Stimulated activated CD4-positive, alpha-beta T cell treated with anti-CD3 and anti-CD28 coated beads, Interleukin-1b, Interleukin-23, amount 100 ng/mL, for 24 hours (primary cell): ENCODE data around the gene MALT1.
"Not testable (repeated sequence)": the region's sequence is repeated elsewhere in the genome, so short reads cannot be mapped to it uniquely, and the experiment has no call there.

Experiments
- DNase-seq, 4 experiments: peaks; one replicate each; pipeline ENCODE4 v3.0.0-alpha.2; 2020; ENCODE audit warnings: low read depth in 4 of 4, low spot score in 1 of 4

Gene MALT1

DNA sequence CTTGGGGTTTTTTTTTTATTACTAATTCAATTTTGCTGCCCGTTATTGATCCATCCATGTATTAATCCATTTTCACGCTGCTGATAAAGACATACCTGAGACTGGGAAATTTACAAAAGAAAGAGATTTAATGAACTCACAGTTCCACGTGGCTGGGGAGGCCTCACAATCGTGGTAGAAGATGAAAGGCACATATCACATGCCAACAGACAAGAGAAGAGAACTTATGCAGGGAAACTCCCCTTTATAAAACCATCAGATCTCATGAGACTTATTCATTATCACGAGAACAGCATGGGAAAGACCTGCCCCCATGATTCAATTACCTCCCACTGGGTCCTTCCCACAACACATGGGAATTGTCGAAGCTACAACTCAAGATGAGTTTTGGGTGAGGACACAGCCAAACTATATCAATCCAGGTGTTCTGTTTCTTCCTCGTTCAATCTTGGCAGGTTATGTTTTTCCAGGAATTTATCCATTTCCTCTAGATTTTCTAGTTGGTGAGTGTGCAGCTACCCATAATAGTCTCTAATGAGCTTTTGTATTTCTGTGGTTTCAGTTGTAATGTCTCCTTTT is 18.0 kb upstream of the MALT1 start:
- not testable (repeated sequence) for DNase-seq

DNA sequence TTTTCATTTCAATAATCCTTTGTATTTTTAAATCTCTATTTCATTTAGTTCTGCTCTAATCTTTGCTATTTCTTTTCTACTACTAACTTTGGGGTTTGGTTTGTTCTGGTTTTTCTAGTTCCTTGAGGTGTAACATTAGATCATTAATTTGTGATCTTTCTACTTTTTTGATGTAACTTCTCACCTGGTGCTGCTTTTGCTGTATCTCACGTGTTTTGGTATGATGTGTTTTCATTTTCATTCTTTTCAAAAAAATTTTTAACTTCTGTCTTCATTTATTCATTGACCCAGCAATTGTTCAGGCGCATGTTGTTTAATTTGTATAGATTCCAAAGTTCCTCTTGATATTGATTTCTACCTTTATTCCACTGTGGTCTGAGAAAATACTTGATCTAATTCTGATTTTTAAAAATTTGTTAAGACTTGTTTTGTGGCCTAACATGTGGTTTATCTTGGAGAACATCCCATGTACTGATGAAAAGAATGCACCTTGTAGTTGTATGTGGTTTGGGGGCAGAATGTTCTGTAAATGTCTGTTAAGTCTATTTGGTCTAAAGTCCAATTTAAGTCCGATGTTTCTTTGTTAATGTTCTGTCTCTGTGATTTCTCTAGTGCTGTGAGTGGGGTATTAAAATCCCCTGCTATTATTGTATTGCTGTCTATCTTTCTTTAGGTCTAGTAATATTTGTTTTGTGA is 17.3 kb upstream of the MALT1 start:
- DNase-seq = no peak

DNA sequence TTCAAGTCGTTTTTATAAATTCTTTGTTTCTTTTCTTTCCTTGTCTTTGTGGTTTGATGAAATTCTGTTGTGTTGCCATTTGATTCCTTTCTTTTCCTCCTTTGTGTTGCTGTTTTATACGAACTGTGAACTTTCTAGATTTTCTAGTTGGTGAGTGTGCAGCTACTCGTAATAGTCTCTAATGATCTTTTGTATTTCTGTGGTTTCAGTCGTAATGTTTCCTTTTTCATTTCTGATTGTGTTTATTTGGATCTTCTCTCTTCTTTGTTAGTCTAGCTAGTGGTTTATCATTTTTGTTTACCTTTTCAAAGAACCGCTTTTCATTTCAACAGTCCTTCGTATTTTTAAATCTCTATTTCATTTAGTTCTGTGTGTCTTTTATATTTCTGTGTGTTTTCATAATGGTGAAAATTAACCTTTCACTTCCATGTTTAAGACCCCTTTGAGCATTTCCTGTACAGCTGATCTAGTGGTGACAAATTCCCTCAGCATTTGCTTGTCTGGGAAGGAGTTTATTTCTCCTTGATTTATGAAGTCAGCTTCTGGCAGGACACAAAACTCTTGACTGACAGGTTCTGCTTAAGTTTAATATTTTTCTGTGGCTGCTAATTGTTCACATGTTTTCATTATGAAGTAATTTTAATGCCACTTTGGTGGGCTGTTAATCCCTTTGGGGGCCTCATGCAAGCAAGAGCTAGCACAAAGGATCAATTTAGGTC is 16.2 kb upstream of the MALT1 start:
- no peak for DNase-seq

DNA sequence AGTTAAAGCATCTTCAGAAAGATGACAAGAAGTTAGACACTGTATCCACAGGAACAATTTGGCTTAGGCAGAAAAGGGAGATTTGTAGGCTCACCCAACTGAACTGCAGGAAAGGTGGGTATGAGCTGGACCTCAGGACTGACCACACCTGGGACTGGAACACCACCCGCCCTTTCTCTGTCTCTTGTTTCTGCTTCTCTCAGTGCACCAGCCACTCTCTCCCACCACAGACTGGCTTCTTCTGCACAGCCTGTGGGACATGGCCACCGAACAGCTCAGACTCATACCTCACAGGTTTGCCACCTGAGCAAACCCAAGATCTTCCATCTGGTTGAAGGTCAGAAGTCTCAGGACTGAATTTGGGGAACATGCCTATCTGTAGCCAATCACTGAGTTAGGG is 14.2 kb upstream of the MALT1 start:
- DNase-seq = no peak

DNA sequence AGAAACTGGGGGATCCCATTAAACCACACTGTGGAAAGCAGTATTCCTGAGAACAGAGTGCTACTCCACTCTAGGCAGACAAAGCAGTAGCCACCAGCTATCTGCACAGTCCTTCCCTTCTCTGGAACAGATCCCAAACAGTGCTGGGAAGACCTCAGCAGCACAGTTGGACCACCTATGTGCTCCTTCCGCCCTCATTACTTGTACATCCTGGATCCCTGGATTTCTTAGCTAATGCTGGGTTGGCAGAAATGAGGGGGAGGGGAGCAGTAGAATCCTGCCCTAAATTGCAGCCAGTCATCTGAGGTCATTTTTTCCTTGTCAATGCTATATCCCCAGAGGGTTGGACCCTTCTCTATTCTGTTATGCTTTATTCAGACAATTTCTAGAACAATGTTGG is 13.8 kb upstream of the MALT1 start:
- no peak for DNase-seq

DNA sequence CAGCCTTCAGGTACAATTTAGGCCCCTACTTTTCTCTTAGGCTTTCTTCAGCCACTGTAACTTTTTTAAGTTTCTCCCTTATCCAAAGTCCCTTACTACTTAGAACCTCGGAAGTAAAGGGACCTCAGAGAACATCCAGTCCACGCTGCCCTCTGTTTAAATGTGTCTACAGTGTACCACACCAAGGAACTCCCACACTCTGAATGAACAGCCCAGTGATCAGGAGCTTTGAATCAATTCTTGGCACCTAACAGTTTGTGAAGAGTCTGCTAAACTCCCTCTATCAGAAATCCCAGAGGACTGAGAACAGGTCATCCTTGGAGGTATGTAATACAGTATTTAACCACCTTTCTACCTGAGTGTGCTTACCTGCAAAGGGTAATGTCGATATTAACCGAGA is 11.6 kb upstream of the MALT1 start:
- DNase-seq = no peak

DNA sequence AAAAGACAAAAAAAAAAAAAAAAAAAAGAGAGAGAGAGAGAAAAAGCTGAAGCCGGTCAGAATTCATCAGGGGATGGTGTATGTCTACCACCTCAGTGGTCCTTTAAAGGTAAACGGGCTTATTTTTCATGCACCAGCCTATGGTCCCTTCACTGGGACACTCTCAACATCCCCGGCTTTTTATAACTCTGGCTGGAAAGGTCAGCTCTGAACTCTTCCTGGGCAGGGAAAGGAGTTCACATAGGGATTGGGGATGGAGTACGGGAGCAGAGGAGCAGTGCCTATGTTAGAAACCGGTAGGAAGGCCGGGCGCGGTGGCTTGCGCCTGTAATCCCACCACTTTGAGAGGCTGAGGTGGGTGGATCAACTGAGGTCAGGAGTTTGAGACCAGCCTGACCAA is 10.3 kb upstream of the MALT1 start:
- DNase-seq = no peak

DNA sequence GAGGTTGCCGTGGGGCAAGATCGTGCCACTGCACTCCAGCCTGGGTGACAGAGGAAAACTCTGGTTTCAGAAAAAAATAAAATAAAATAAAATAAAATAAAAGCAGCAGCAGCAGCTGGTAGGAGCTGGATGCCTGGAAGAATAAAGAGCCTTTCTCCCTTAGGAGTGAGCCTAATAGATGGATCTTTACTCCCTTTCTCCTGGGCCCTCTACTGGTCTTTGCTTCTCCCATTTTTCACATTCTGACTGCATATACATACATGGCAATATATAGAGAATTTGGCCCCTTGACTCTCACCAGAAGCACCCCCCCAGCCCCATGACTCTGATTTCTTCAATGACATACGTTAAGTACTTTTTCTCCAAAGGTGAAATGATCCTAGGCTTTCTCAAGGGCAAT is 9.8 kb upstream of the MALT1 start:
- no peak for DNase-seq

DNA sequence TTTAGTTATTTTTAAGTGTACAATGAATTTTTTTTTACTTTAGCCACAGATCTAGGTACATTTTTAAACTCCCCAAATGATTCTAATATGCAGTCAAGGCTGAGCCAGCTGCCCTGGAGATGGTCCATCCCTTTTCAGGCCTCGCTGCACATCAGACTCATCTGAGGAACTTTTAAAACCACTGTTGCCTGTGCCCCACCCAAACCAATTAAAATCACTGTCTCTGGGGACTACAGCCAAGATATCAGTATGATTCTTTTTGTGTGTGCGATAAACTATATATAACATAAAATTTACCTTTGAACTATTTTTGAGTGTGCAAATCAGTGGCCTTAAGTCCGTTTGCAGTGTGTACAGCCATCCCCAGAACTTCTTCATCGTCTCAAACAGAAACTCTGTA is 9.1 kb upstream of the MALT1 start:
- DNase-seq = no peak

DNA sequence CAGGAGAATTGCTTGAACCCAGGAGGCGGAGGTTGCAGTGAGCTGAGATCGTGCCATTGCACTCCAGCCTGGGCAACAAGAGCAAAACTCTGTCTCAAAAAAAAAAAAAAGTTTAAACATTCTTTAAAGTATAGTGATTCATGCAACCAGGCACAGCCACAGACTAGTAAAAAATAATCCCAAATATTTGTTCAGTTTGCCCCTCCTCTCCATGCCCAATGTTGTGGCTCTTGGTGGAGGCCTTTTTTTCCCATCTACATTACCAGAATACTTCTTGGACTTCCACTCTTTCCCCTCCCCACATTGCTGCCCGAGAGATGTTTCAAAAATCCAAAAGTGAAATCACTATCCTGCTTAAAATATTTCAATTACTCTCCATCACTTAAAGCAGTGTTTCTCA is 5.1 kb upstream of the MALT1 start:
- DNase-seq = no peak

DNA sequence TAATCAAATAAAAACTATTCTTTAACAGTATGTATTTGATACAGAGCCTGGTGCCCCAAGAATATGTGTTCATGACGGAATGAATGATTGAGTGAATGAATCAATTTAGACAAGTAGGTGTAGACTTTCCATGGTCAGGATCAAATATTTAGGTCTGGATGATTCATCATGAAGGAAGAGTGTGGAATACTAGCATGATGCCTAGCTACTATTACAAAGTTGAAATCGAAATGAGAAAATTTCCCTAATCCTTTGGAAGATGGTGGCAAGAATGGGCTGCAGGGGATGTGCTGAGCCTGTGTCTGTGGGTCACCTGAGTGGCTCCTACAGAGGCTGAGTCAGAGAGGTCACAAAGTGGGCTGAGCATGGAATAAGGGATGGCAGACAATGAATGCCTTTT is 3.1 kb upstream of the MALT1 start:
- no peak for DNase-seq

DNA sequence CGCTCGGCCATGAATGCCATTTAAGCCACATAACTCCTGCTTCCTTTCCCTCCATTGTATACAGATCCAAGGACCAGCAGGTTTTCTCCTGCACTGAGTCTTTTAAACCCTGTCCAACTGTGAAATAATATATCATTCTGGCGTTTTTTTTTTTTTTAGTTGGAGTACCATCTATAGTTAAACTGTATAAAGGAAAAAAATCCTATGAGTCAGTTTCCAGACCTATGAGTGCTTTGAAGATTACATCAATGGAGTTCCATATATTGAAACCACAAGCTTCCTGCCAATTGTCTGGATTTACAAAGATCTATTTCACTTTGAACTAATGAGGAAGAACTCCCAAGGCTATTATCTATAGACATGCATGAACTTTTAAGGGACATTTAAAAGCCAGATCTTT is 2.4 kb upstream of the MALT1 start:
- no peak for DNase-seq

DNA sequence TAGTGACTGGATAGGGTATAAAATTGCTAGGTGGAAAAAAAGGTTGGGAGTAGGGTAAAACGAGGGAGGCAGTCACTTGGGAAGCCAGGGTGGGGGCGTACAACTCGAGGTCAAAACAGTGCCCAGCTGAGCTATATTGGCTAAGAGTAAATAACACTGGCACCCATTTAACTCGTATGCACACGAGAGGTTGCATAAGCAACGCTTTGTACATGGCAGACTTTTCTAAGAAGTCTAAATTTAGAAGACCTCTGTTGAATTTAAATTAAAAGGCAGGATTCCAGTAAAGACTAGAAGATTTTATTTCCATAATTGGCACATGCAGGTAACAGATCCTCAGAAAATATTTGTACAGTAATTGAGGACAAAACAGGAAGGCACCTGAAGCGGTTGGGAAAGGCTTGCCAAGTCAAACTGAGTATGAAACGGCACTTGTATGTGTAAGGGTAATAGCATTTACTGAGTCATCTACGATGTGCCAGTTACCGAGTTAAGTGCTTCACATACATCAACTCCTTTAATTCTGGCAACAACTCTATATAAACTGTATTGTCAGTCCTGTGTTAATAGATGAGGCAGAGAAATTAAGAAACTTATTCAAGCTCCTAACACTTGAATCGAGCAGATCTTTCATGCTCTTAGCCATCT is 1.4 kb upstream of the MALT1 start:
- no peak for DNase-seq

DNA sequence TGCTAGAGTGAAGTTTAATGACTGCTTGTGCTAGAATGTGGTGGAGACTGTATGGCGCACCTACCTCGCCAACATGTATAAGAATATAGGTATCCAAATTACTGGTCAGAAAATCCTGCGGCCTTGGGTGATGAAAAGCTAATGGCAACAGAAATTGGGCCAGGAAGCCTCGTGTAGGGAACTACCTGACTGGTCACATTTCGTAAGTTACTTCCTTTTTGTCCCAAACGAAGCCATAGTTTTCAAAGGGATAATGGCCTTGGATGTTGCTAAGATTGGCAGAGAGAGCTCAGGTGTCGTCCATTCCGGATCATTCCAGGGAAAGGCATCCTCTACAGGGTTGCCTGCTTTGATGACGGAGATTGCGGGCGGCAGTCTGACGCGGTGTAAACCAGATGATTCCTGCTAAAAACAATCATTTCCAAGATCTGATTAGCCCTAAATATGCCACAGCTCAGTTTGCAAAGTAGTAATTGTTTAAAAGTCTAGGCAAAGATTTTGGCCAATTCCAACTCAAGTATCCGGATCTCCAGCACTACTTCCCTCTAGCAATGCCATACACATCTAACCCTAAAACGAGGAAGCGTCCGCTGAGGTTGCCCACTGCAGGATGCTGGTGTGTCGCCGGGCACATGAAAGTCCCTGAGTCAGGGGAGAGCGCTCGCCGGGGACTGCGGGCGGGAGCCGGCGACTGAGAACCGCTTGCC is 708 bp upstream of the MALT1 start:
- no peak for DNase-seq

DNA sequence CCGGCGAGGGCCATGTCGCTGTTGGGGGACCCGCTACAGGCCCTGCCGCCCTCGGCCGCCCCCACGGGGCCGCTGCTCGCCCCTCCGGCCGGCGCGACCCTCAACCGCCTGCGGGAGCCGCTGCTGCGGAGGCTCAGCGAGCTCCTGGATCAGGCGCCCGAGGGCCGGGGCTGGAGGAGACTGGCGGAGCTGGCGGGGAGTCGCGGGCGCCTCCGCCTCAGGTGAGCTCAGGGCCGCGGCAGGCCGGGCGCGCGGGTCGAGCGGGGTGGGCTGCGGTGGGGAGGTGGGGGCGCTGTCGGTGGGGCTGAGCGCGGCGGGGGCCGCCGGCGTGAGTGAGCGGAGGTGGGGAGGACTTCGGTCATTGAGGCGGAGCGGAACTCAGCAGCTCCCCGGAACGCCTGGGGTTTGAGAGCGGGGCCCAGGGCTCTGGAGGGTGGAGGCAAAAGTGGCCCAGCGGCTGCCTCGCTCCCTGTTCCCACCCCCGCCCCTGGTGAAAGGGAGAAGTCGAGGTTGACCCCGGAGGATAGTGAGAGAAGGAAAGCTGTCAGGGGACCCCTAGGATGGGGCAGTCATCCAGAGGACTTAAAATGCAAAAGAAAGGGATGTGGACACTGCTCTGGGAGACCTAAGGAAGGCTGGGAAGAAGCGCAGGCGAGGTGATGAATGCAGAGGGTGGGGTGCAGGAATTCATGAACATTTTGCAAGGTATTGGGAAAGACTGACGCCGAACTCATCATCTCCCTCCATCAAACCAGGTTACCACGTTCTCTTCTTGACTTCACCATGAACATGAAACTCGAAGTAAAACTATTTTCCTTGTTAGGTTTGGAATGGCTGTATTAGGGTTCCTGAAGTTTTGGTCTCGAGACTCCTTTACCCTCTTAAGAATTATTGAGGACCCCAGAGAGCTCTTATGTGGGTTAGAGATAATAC is 633 bp downstream of the MALT1 start:
- peak in 3 of 4 experiments; percentile 26 to 33 (median 29) for DNase-seq

DNA sequence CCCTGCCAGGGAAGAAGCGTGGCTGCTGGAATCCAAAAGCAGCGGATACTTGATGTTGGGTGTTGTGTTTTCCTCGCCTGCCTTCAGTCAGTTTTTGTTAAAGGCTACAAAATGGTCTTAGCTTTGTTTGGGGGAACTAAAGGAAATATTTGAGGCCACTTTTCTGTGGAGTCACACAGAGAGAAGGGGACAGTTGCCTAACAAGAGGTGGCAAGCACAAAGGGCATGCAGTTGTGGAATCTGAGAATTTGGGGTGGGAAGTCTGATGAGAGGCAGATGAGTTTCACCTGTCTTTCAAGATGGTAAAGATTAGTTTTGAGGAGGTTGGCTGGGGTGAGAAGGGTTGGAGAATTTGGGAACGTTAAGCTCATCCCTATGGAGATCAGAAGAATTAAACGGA is 2.9 kb downstream of the MALT1 start:
- no peak for DNase-seq

DNA sequence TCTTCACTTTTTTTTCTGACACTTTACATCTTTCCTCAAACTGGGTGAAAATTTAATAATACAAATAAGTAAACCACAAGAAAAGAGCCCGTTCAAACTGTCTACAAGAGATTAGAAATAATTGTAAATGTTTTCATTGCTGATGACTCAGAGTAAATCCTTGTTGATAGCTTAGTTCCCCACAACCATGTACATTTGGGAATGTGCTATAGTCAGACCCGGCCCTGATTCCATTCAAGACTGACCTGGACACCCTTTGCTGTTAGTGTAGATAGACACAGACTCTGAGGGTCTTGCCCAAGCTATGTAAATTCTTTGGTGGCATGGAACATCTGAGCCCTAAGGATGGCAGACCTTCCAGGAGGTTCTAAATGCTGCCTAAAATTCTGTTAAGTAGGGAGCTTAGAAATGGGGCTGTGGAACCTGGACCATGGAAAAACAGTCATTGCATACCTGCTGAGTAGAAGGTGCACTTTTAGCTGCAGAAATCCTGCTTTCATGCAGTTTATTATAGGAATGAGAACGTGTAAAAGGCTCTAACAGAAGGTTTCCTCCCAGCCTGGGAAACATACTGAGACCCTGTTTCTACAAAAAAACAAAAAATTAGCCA is 3.7 kb downstream of the MALT1 start:
- no peak for DNase-seq

DNA sequence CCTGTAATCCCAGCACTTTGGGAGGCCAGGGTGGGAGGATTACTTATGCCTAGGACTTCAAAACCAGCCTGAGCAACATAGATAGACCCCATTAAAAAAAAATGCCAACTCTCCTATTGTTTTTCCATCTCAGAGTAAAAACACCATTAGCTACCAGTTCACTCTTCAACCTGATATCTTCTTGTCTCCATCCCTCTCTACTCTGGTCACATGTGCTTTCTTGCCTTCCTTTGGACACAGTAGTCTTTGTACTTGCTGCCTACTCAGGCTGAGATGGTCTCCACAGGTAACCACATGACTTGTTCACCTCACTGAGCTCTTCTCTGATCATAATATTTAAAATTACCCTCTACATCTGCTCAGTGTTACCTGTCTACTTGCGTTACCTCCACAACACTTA is 5.0 kb downstream of the MALT1 start:
- DNase-seq = no peak

DNA sequence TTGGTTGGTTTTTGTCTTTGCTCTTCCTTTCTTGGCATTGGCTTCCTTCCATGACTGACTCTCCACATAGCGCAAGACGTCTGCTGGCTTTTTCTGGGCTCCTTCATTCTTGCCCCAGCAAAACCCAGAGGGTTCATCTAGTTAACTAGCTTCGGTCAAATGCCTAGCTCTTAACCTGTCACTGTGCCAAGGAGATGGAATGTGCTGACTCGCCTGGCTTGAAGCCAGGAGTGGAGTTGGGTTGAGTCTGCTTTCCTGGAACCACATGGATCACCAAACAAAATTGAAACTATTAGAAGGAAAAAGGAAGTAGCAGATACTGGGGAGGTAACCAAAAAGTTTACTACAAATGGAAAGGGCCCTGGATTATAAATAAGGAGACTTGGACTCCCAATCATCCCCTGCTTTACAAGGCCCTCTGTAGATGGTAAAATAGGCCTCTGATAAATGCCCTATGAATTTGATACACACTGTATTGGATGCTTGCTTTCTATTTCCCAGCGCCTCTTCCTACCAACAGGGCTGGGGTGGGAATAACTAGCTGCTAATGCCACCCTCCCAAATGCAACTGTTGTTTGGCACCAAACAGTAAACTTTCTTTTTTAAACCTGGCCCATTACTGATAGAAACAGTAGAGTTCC is 11.3 kb downstream of the MALT1 start:
- DNase-seq = no peak
